Astrocyte (in vitro differentiated cells and primary cell): ENCODE data around the gene CASTOR1.

ENCODE experiments used
- EZH2 ChIP-seq: IDR thresholded peaks from 2 replicates; pipeline ENCODE4 v1.6.1; 2012; ENCODE audit warnings: mild to moderate bottlenecking, low read length, inconsistent platforms; ENCODE audit not compliant: insufficient read depth
- TF ChIP-seq, protein P1 (sequence below): IDR thresholded peaks from 2 replicates; pipeline ENCODE4 v1.5.1; 2011; ENCODE audit warnings: low read depth, mild to moderate bottlenecking, inconsistent platforms, low read length, moderate library complexity; ENCODE audit not compliant: insufficient read depth

DNA sequence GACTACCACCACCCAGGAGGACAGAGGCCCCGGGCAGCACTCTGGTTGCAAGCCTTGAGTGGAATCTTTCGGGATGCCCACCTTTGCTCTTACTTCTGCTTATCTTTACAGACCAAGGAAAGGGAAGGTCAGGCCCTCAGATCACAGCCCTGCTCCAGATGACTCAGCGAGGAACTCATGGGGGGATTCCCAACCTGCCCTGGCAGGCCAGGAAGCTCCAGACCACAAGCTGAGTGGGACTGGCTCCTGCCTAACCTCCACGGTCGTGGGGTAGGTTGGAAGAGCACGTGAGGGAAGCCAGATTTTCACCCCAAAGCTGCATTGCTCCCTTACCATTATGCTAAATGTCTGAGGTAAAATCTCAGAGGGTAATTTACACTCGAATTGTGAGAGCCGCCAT is 25.6 kb upstream of the CASTOR1 start:
- TF ChIP-seq, protein P1, sequence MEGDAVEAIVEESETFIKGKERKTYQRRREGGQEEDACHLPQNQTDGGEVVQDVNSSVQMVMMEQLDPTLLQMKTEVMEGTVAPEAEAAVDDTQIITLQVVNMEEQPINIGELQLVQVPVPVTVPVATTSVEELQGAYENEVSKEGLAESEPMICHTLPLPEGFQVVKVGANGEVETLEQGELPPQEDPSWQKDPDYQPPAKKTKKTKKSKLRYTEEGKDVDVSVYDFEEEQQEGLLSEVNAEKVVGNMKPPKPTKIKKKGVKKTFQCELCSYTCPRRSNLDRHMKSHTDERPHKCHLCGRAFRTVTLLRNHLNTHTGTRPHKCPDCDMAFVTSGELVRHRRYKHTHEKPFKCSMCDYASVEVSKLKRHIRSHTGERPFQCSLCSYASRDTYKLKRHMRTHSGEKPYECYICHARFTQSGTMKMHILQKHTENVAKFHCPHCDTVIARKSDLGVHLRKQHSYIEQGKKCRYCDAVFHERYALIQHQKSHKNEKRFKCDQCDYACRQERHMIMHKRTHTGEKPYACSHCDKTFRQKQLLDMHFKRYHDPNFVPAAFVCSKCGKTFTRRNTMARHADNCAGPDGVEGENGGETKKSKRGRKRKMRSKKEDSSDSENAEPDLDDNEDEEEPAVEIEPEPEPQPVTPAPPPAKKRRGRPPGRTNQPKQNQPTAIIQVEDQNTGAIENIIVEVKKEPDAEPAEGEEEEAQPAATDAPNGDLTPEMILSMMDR, result no peak
- TF ChIP-seq EZH2, result no peak
